Natural killer cell (primary cell): Measurements from ENCODE around the gene PUS1. TPM values are rescaled to one million over a fixed set of nuclear protein-coding genes. Genes with fewer than 3 reads are reported as not detected.

Experiments
- ATAC-seq, 3 donors: fragments of 150-1000 bp in 2 of 3; fragments of 200-7000 bp in 1 of 3; cut with Tn5 transposase; 1 replicate in 1 of 3; 2 replicates in 2 of 3; pipeline ENCODE4 v1.10.0; 2021; ENCODE audit warnings: mild to moderate bottlenecking in 2 of 3, moderate library complexity in 2 of 3
- DNase-seq, 2 donors: peaks; one replicate each; pipeline versions ENCODE4 v3.0.0 to v3.0.0-alpha.2; 2013 to 2021; ENCODE audit warnings: mixed read lengths in 1 of 2
- H3K27ac ChIP-seq: one replicate; pipeline ENCODE4 v1.5.1; 2013; ENCODE audit warnings: mild to moderate bottlenecking, low read length
- H3K27me3 ChIP-seq: one replicate; pipeline ENCODE4 v1.6.1; 2013; ENCODE audit warnings: low read length; ENCODE audit not compliant: control insufficient read depth, insufficient read depth
- H3K36me3 ChIP-seq: one replicate; pipeline ENCODE4 v1.6.1; 2013; ENCODE audit warnings: low read length; ENCODE audit not compliant: control insufficient read depth, insufficient read depth
- H3K4me1 ChIP-seq: one replicate; pipeline ENCODE4 v1.6.1; 2013; ENCODE audit warnings: low read length; ENCODE audit not compliant: control insufficient read depth, insufficient read depth
- H3K4me3 ChIP-seq: one replicate; pipeline ENCODE4 v1.5.1; 2013; ENCODE audit warnings: low read length
- H3K9me3 ChIP-seq: one replicate; pipeline ENCODE4 v1.6.1; 2013; ENCODE audit warnings: low read length; ENCODE audit not compliant: control insufficient read depth, insufficient read depth
- H3K27ac Mint-ChIP-seq, 2 donors: one replicate each; pipeline ENCODE4 v1.8.0; 2022; ENCODE audit warnings: mild to moderate bottlenecking in 2 of 2, mixed read lengths in 2 of 2, moderate library complexity in 1 of 2
- H3K27me3 Mint-ChIP-seq, 2 donors: one replicate each; pipeline ENCODE4 v1.8.0; 2022; ENCODE audit warnings: low read depth in 2 of 2, mixed read lengths in 2 of 2
- H3K36me3 Mint-ChIP-seq: one replicate; pipeline ENCODE4 v1.8.0; 2022; ENCODE audit warnings: mixed read lengths
- H3K4me1 Mint-ChIP-seq, 2 donors: one replicate each; pipeline ENCODE4 v1.8.0; 2022; ENCODE audit warnings: mixed read lengths in 2 of 2
- H3K4me3 Mint-ChIP-seq: one replicate; pipeline ENCODE4 v1.8.0; 2022; ENCODE audit warnings: mild to moderate bottlenecking, moderate library complexity, mixed read lengths
- H3K9me3 Mint-ChIP-seq, 2 donors: one replicate each; pipeline ENCODE4 v1.8.0; 2022; ENCODE audit warnings: mixed read lengths in 2 of 2
- CTCF ChIP-seq: fragments of 200-600 bp; IDR thresholded peaks from one replicate; pipeline ENCODE4 v1.8.0; 2022; ENCODE audit warnings: antibody characterized with exemption
- WGBS: methylation state at CpG from one replicate; pipeline ENCODE4 v1.1.7; 2013; ENCODE audit warnings: missing lambda C conversion rate; ENCODE audit not compliant: insufficient coverage; 5-methylcytosine and 5-hydroxymethylcytosine counted together
- intact Hi-C: fragments of 100-400 bp; cut with micrococcal nuclease; formaldehyde crosslinking; loops from one replicate; pipeline ENCODE4 v1.14.2; 2022
- total RNA-seq, 4 donors: library from RNA; stranded (reverse); fragments of 120-200 nt in 1 of 4; gene quantifications; one replicate each; pipeline versions ENCODE4 v1.2.3 to v1.2.4, GENCODE V29; 2013 to 2022

Gene PUS1
- total RNA-seq, 3 donors from 2014 or later (not counting 1 experiment from before 2014, with no cell fraction given): 16.9 to 21.9 (median 20.6) TPM

DNA sequence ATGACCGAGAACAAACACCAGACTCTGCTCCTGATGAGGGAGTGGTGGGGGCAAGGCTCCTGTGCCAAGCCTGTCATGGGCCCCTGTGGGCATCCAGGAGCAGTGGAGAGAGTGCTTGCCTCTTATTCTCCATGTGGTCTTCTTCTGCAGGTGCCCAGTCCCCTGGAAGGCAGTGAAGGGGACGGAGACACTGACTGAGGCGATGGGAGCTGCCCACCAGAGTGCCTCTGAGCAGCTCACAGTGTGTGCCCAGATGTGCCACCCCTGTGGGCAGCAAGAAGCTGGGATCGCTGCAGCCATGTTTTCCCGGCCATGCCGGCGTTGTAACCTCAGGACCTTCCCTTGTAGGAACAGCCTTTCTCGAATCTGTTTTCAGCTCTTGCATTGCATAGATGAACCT is 14.3 kb downstream of the PUS1 start:
- ATAC-seq: no peak
- no peaks in the 10 kb centered on the region for H3K9me3 ChIP-seq
- no peaks in the 10 kb centered on the region for H3K27me3 ChIP-seq
- no peak overlapping the region for H3K27ac ChIP-seq
- intact Hi-C loops: no loop called here
- no peak overlapping the region for H3K4me3 Mint-ChIP-seq
- no peak overlapping the region for H3K27ac Mint-ChIP-seq
- H3K4me1 Mint-ChIP-seq: peaks cover 10 to 12% of the 10 kb centered on the region in 2 donors
- peaks cover 24% of the 10 kb centered on the region for H3K36me3 ChIP-seq
- DNase-seq: no peak
- H3K36me3 Mint-ChIP-seq: no peaks in the 10 kb centered on the region
- H3K4me1 ChIP-seq: peaks cover 10% of the 10 kb centered on the region
- no peaks in the 10 kb centered on the region for H3K9me3 Mint-ChIP-seq
- H3K27me3 Mint-ChIP-seq: no peaks in the 10 kb centered on the region
- H3K4me3 ChIP-seq: no peak overlapping the region
- TF ChIP-seq CTCF: no peak
- WGBS: 99% methylated on average over 8 of the region's 8 CpGs

DNA sequence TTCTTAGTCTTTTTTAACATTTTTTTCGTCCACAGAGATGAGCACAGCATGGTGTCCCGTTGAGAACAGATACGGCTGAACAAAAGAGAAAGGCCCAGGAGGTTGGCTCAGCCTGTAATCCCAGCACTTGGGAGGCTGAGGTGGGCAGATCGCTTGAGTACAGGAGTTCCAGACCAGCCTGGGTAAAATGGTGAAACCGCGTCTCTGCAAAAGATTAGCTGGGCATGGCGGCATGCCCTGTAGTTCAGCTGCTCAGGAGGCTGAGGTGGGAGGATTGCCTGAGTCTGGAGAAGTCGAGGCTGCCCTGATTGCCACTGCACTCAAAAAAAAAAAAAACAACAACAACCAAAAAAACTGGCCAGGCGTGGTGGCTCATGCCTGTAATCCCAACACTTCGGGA is 14.8 kb downstream of the PUS1 start:
- TF ChIP-seq CTCF: no peak
- Histone ChIP-seq H3K9me3 (no peaks in the 10 kb centered on the region), H3K4me1 (peaks cover 14% of the 10 kb centered on the region), H3K4me3 (no peak overlapping the region), H3K27me3 (no peaks in the 10 kb centered on the region), H3K27ac (no peak overlapping the region), H3K36me3 (peaks cover 24% of the 10 kb centered on the region)
- Mint-ChIP-seq H3K9me3 (no peaks in the 10 kb centered on the region), H3K27ac (no peak overlapping the region), H3K4me1 (peaks cover 15 to 16% of the 10 kb centered on the region in 2 donors), H3K27me3 (no peaks in the 10 kb centered on the region), H3K4me3 (no peak overlapping the region), H3K36me3 (no peaks in the 10 kb centered on the region)
- intact Hi-C loops: no loop called here
- ATAC-seq: no peak
- 97% methylated on average over 9 of the region's 10 CpGs for WGBS
- peak in 1 of 2 donors; percentile 4 for DNase-seq

GRCh38 chr12:131944601-131945251 is 15.7 kb downstream of the PUS1 start:
- Mint-ChIP-seq H3K4me3 (no peak overlapping the region), H3K27me3 (no peaks in the 10 kb centered on the region), H3K4me1 (peaks cover 16% of the 10 kb centered on the region in 2 donors), H3K27ac (no peak overlapping the region), H3K9me3 (no peaks in the 10 kb centered on the region), H3K36me3 (no peaks in the 10 kb centered on the region)
- 96% methylated on average over 35 of the region's 35 CpGs for WGBS
- H3K4me1 ChIP-seq: peaks cover 20% of the 10 kb centered on the region
- H3K27me3 ChIP-seq: no peaks in the 10 kb centered on the region
- peak in 1 of 2 donors; percentile 13 for DNase-seq
- peaks cover 18% of the 10 kb centered on the region for H3K36me3 ChIP-seq
- intact Hi-C loops: no loop called here
- H3K27ac ChIP-seq: no peak overlapping the region
- ATAC-seq: no peak
- H3K4me3 ChIP-seq: no peak overlapping the region
- no peak for TF ChIP-seq CTCF
- no peaks in the 10 kb centered on the region for H3K9me3 ChIP-seq

- H3K27me3 ChIP-seq: no peaks in the 10 kb centered on the region
- peaks cover 13% of the 10 kb centered on the region for H3K36me3 ChIP-seq
- Mint-ChIP-seq H3K4me1 (peaks cover 16 to 25% of the 10 kb centered on the region in 2 donors), H3K27me3 (no peaks in the 10 kb centered on the region), H3K4me3 (no peak overlapping the region), H3K9me3 (no peaks in the 10 kb centered on the region), H3K36me3 (no peaks in the 10 kb centered on the region), H3K27ac (no peak overlapping the region)
- TF ChIP-seq CTCF: no peak
- no peak overlapping the region for H3K4me3 ChIP-seq
- intact Hi-C loops: no loop called here
- ATAC-seq (no peak), DNase-seq (peak in 1 of 2 donors; percentile 6)
- H3K4me1 ChIP-seq: peaks cover 35% of the 10 kb centered on the region
- WGBS: 81% methylated on average over 6 of the region's 6 CpGs
- H3K9me3 ChIP-seq: no peaks in the 10 kb centered on the region
- H3K27ac ChIP-seq: no peak overlapping the region
Observed at GRCh38 chr12:131946757-131947156, 17.7 kb downstream of the PUS1 start.
